ENCODE results near the gene NXPE3. TPM values are rescaled to one million over a fixed set of nuclear protein-coding genes. Genes with fewer than 3 reads are reported as not detected.

The NXPE3 gene
- total RNA-seq, 1 experiment from 2014 or later, result 12.8 TPM

- H4K20me1 ChIP-seq (ENCODE audit: insufficient read depth), result no peaks in the 10 kb centered on the region
- no peak for TF ChIP-seq EZH2 (IDR thresholded peaks at IDR 0.05; ENCODE audit: low read depth)
- TF ChIP-seq, protein P1, sequence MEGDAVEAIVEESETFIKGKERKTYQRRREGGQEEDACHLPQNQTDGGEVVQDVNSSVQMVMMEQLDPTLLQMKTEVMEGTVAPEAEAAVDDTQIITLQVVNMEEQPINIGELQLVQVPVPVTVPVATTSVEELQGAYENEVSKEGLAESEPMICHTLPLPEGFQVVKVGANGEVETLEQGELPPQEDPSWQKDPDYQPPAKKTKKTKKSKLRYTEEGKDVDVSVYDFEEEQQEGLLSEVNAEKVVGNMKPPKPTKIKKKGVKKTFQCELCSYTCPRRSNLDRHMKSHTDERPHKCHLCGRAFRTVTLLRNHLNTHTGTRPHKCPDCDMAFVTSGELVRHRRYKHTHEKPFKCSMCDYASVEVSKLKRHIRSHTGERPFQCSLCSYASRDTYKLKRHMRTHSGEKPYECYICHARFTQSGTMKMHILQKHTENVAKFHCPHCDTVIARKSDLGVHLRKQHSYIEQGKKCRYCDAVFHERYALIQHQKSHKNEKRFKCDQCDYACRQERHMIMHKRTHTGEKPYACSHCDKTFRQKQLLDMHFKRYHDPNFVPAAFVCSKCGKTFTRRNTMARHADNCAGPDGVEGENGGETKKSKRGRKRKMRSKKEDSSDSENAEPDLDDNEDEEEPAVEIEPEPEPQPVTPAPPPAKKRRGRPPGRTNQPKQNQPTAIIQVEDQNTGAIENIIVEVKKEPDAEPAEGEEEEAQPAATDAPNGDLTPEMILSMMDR (conservative IDR thresholded peaks at IDR 0.05), result no peak
- H3K27ac ChIP-seq, result no peak overlapping the region
- H3F3A ChIP-seq (ENCODE audit: insufficient read depth, low read depth), result peaks cover 14% of the 10 kb centered on the region; the same call in 1 of the 2 replicates
- H3K27me3 ChIP-seq (ENCODE audit: insufficient read depth, low read depth), result no peaks in the 10 kb centered on the region
- ChIA-PET CTCF (interaction anchor here (1.8 kb wide), 1 partner anchor 361 kb away, joined by 4 read pairs; no protein-coding TSS in a partner anchor), POLR2A (ENCODE audit: unreplicated experiment) (interaction anchor here (0.7 to 1.1 kb wide), 4 partner anchors 44 to 358 kb away, joined by 3 to 9 read pairs (median 4); no protein-coding TSS in a partner anchor)
- no peaks in the 10 kb centered on the region for H3K9me2 ChIP-seq (ENCODE audit: insufficient read depth)
- H2AFZ ChIP-seq, result no peak overlapping the region
- H3K4me1 ChIP-seq (replicated peaks; ENCODE audit: insufficient read depth), result peaks cover 30% of the 10 kb centered on the region
- H3K9me3 ChIP-seq (ENCODE audit: insufficient read depth, low read depth), result no peaks in the 10 kb centered on the region; the same call in 1 of the 2 replicates
- H3K36me3 ChIP-seq (ENCODE audit: low read depth), result no peaks in the 10 kb centered on the region
- BruUV-seq (replicated peaks), result no TSS peak
- DNase-seq, result no peak
- no peak overlapping the region for H3K4me2 ChIP-seq
- no peaks in the 10 kb centered on the region for H3K79me2 ChIP-seq (ENCODE audit: low read depth)
- intact Hi-C loops (cut with micrococcal nuclease; ENCODE audit: unreplicated experiment), result no loop called here
- no peak overlapping the region for H3K4me3 ChIP-seq
Measured at GRCh38 chr3:101867511-101867910, 88.5 kb downstream of the NXPE3 start.

DNA sequence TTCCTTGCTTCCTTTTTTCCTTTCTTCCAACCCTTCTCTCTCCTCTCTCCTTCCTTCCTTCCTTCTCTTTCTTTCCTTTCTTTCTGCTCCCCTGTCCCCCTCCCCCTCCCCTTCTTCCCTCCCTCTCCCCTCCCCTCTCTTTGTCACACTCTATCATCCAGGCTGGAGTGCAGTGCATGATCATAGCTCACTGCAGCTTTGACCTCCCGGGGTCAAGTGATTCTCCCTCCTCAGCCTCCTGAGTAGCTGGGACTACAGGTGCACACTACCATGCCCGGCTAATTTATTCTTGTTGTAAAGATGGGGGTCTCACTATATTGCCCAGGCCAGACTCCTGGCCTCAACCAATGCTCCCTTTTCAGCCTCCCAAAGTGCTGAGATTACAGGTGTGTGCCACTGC, 89.0 kb downstream of the NXPE3 start:
- Histone ChIP-seq H3K27ac (no peak overlapping the region), H3K27me3 (ENCODE audit: insufficient read depth, low read depth) (no peaks in the 10 kb centered on the region), H3K9me3 (ENCODE audit: insufficient read depth, low read depth) (no peaks in the 10 kb centered on the region; the same call in 1 of the 2 replicates), H3K9me2 (ENCODE audit: insufficient read depth) (no peaks in the 10 kb centered on the region), H3K36me3 (ENCODE audit: low read depth) (no peaks in the 10 kb centered on the region), H3F3A (ENCODE audit: insufficient read depth, low read depth) (peaks cover 14% of the 10 kb centered on the region; the same call in 1 of the 2 replicates), H4K20me1 (ENCODE audit: insufficient read depth) (no peaks in the 10 kb centered on the region), H3K4me1 (replicated peaks; ENCODE audit: insufficient read depth) (peaks cover 30% of the 10 kb centered on the region), H3K4me2 (peak overlapping the region; percentile 27), H3K79me2 (ENCODE audit: low read depth) (no peaks in the 10 kb centered on the region), H3K4me3 (no peak overlapping the region), H2AFZ (no peak overlapping the region)
- BruUV-seq (replicated peaks), result no TSS peak
- DNase-seq, result no peak
- TF ChIP-seq EZH2 (IDR thresholded peaks at IDR 0.05; ENCODE audit: low read depth), result no peak
- TF ChIP-seq, protein P1 (conservative IDR thresholded peaks at IDR 0.05), result no peak
- POLR2A ChIA-PET (ENCODE audit: unreplicated experiment), result interaction anchor here (0.7 to 1.1 kb wide), 2 partner anchors 45 to 357 kb away, joined by 3 to 9 read pairs; no protein-coding TSS in a partner anchor
- CTCF ChIA-PET, result interaction anchor here (1.8 kb wide), 1 partner anchor 361 kb away, joined by 4 read pairs; no protein-coding TSS in a partner anchor
- intact Hi-C loops (cut with micrococcal nuclease; ENCODE audit: unreplicated experiment), result no loop called here

DNA sequence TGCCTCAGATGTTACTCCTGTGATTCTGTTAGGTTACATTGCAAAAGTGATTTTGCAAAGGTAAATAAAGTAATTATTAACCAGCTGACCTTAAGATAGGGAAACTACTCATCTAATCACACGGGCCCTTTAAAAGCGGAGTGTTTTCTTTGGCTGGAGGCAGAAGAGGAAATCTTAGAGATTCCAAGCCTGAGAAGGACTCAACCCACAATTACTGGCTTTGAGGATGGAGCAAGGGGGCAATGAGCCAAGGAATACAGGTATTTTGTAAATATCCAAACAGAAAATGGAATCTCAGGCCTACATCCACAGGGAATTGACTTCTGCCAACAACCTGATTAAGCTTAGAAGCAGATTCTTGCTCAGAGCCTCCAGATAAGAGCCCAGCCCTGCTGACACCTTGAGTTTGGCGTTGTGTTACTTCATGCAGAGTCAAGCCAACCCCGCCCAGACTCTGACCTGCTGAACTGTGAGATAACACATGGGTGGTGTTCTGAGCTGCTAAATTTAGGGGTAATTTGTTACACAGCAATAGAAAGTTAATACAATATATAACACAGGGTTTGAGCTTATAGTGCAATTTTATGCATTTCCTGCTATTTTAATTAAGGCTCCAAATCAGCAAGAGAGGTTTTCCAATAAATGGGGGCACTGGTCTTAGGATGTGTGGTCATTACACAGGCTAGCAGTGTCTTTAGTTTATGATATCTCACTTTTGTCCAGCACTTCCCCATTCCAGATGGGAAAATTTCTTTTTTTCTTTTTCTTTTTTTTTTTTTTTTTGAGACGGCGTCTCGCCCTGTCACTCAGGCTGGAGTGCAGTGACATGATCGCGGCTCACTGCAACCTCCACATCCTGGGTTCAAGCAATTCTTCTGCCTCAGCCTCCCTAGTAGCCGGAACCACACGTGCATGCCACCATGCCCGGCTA, 89.8 kb downstream of the NXPE3 start:
- Histone ChIP-seq H3K36me3 (ENCODE audit: low read depth) (no peaks in the 10 kb centered on the region), H3K9me3 (ENCODE audit: insufficient read depth, low read depth) (no peaks in the 10 kb centered on the region; the same call in 1 of the 2 replicates), H3K27me3 (ENCODE audit: insufficient read depth, low read depth) (no peaks in the 10 kb centered on the region), H4K20me1 (ENCODE audit: insufficient read depth) (no peaks in the 10 kb centered on the region), H3F3A (ENCODE audit: insufficient read depth, low read depth) (peaks cover 14% of the 10 kb centered on the region; the same call in 1 of the 2 replicates), H3K79me2 (ENCODE audit: low read depth) (no peaks in the 10 kb centered on the region), H3K4me1 (replicated peaks; ENCODE audit: insufficient read depth) (peaks cover 30% of the 10 kb centered on the region), H2AFZ (peak overlapping the region; percentile 44; the same call in 1 of the 2 replicates), H3K4me3 (no peak overlapping the region), H3K27ac (no peak overlapping the region), H3K4me2 (peak overlapping the region; percentile 27), H3K9me2 (ENCODE audit: insufficient read depth) (no peaks in the 10 kb centered on the region)
- intact Hi-C loops (cut with micrococcal nuclease; ENCODE audit: unreplicated experiment), result no loop called here
- TF ChIP-seq, protein P1 (conservative IDR thresholded peaks at IDR 0.05), result no peak
- TF ChIP-seq EZH2 (IDR thresholded peaks at IDR 0.05; ENCODE audit: low read depth), result no peak
- POLR2A ChIA-PET (ENCODE audit: unreplicated experiment), result no interaction called here
- CTCF ChIA-PET, result interaction anchor here (1.8 kb wide), 1 partner anchor 360 kb away, joined by 4 read pairs; no protein-coding TSS in a partner anchor
- no TSS peak for BruUV-seq (replicated peaks)
- peak; percentile 26 to 67 for DNase-seq
